OCI-LY1 (cell line): ENCODE measurements around the gene PPP5C.
"Not testable (repeated sequence)": the region's sequence is repeated elsewhere in the genome, so short reads cannot be mapped to it uniquely, and the experiment has no call there.

ENCODE experiments used
- H2AFZ ChIP-seq: fragments of 200-600 bp; sonication (generic), shearing (Covaris generic); 2 replicates; pipeline ENCODE4 v1.6.0; 2014; ENCODE audit warnings: antibody characterized with exemption, mild to moderate bottlenecking, low read length
- H3F3A ChIP-seq: fragments of 200-600 bp; sonication (generic), shearing (Covaris generic); 2 replicates; pipeline ENCODE4 v1.6.0; 2014; ENCODE audit warnings: mild to moderate bottlenecking, antibody characterized with exemption, low read length, moderate library complexity; ENCODE audit not compliant: insufficient read depth
- H3K27ac ChIP-seq: fragments of 200-600 bp; sonication (generic); 2 replicates; pipeline ENCODE4 v1.5.1; 2014; ENCODE audit warnings: low read length, mixed run types, mild to moderate bottlenecking, low read depth; ENCODE audit not compliant: poor library complexity, severe bottlenecking
- H3K27me3 ChIP-seq: fragments of 200-600 bp; sonication (generic); 2 replicates; pipeline ENCODE4 v1.6.0; 2014; ENCODE audit warnings: antibody characterized with exemption, mild to moderate bottlenecking, low read length, moderate library complexity; ENCODE audit not compliant: insufficient read depth
- H3K36me3 ChIP-seq: fragments of 200-600 bp; sonication (generic); 2 replicates; pipeline ENCODE4 v1.6.1; 2014; ENCODE audit warnings: mild to moderate bottlenecking, antibody characterized with exemption, low read length, moderate library complexity, mixed read lengths; ENCODE audit not compliant: insufficient read depth
- H3K4me1 ChIP-seq: fragments of 200-600 bp; sonication (generic); 2 replicates; pipeline ENCODE4 v1.5.1; 2014; ENCODE audit warnings: mild to moderate bottlenecking, low read length, moderate library complexity; ENCODE audit not compliant: insufficient read depth, severe bottlenecking
- H3K4me2 ChIP-seq: fragments of 200-600 bp; sonication (generic), shearing (Covaris generic); 2 replicates; pipeline ENCODE4 v1.6.1; 2014; ENCODE audit warnings: low read length
- H3K4me3 ChIP-seq: fragments of 200-600 bp; sonication (generic); 2 replicates; pipeline ENCODE4 v1.5.1; 2014; ENCODE audit warnings: low read length, low read depth, mild to moderate bottlenecking, mixed read lengths; ENCODE audit not compliant: poor library complexity, severe bottlenecking
- H3K79me2 ChIP-seq: fragments of 200-600 bp; shearing (Covaris generic); 2 replicates; pipeline ENCODE4 v1.6.1; 2016; ENCODE audit warnings: mixed run types, low read length, mixed read lengths; ENCODE audit not compliant: insufficient read depth
- H3K9ac ChIP-seq: fragments of 200-600 bp; sonication (generic), shearing (Covaris generic); 2 replicates; pipeline ENCODE4 v1.6.1; 2014; ENCODE audit warnings: mild to moderate bottlenecking, low read length, mixed read lengths
- H3K9me2 ChIP-seq: fragments of 200-600 bp; sonication (generic), shearing (Covaris generic); 2 replicates; pipeline ENCODE4 v1.6.1; 2014; ENCODE audit warnings: low read depth, mild to moderate bottlenecking, low read length, mixed read lengths
- H3K9me3 ChIP-seq: fragments of 200-600 bp; shearing (Covaris generic); 2 replicates; pipeline ENCODE4 v1.6.1; 2014; ENCODE audit warnings: low read length, mixed read lengths
- H4K20me1 ChIP-seq: fragments of 200-600 bp; sonication (generic), shearing (Covaris generic); 2 replicates; pipeline ENCODE4 v1.6.0; 2016; ENCODE audit warnings: mild to moderate bottlenecking, low read length; ENCODE audit not compliant: insufficient read depth
- EZH2 ChIP-seq: fragments of 200-600 bp; sonication (generic), shearing (Covaris generic); IDR thresholded peaks from 2 replicates; pipeline ENCODE4 v1.8.0; 2017; ENCODE audit warnings: borderline replicate concordance, mixed run types, mild to moderate bottlenecking, antibody characterized with exemption, low read length, moderate library complexity, mixed read lengths
- TF ChIP-seq, protein P1 (sequence below): fragments of 200-600 bp; sonication (generic), shearing (Covaris generic); IDR thresholded peaks from 2 replicates; pipeline ENCODE4 v1.5.1; 2017; ENCODE audit warnings: mild to moderate bottlenecking, antibody characterized with exemption, low read length, moderate library complexity, mixed read lengths

Gene PPP5C

DNA sequence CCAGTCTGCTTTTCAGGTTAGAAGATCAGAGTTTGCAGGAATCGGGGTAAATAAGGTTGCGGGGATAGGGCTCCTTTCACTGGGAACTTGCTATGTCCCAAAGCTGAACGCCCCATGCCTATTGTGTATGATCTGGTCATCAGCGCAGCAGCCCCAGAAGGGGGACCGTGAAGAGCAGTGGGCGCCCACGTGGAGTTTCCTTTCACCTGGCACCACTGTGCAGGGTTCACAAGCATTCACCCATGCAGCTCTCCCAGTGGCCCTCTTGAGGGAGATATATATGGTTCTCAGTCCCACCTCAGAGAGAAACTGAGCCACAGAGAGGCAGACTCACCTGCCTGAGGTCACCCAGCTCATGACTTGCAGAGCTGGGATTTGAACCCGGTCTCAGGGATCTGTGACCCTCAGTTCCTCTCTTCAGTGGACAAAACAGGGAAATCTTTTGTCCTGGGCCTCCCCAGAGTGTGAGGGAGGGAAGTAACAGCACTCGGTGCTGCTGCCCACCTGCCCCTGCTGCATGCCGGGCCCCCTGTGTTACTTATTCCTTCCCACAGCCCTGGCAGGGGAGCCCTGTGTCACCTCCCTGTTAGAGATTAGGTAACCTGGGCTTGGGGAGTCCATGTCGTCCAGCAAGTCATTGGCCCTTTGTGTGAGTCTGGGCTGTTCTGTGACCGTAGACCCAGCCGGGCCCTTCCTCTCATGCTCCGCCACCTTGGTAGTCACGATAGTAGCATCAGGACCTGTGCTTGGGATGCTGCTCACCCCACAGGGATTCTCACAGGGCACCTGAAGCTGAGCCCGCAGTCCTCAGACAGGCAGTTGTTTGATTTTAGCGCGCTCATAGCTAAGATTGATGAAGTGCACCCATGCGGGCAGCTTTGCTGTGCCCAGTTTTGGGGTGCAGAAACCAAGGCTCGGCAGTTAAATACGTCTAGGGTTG is 27.9 kb downstream of the PPP5C start:
- no peak overlapping the region for H3K27ac ChIP-seq
- TF ChIP-seq, protein P1, sequence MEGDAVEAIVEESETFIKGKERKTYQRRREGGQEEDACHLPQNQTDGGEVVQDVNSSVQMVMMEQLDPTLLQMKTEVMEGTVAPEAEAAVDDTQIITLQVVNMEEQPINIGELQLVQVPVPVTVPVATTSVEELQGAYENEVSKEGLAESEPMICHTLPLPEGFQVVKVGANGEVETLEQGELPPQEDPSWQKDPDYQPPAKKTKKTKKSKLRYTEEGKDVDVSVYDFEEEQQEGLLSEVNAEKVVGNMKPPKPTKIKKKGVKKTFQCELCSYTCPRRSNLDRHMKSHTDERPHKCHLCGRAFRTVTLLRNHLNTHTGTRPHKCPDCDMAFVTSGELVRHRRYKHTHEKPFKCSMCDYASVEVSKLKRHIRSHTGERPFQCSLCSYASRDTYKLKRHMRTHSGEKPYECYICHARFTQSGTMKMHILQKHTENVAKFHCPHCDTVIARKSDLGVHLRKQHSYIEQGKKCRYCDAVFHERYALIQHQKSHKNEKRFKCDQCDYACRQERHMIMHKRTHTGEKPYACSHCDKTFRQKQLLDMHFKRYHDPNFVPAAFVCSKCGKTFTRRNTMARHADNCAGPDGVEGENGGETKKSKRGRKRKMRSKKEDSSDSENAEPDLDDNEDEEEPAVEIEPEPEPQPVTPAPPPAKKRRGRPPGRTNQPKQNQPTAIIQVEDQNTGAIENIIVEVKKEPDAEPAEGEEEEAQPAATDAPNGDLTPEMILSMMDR = no peak
- TF ChIP-seq EZH2 = no peak

DNA sequence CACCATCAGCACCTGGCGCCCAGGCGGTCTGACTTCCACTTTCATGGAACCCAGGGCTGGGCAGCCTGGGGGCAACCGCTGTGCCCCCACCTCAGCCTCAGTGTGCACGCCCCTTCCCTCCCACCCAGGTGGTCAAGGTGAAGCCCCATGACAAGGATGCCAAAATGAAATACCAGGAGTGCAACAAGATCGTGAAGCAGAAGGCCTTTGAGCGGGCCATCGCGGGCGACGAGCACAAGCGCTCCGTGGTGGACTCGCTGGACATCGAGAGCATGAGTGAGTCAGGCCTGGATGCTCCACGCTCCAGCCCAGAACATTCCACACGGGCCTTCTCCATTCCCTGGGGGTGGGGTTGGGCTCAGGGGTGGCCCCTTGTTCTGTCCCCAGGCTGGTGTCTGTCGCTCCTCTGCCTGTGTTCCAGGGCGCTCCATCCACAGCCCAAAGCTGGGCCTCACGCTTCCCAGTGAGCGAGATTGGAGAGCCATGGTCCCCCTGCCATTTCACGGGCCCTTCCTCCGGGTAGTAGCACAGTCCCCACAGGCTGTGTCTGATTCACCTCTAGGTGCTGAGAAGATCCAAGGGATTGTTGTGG is 28.7 kb downstream of the PPP5C start:
- not testable (repeated sequence) for H3K27me3 ChIP-seq, H3K27ac ChIP-seq, H3K9me2 ChIP-seq, H3K9ac ChIP-seq, H3F3A ChIP-seq, H3K4me3 ChIP-seq, H3K4me1 ChIP-seq, H2AFZ ChIP-seq, H3K9me3 ChIP-seq, H3K79me2 ChIP-seq, H4K20me1 ChIP-seq, H3K4me2 ChIP-seq
- peaks cover 65% of the 10 kb centered on the region for H3K36me3 ChIP-seq

More for the DNA sequence above, 27.9 kb downstream of the PPP5C start:
- Histone ChIP-seq H3K4me1 (peaks cover 4% of the 10 kb centered on the region), H3K9me2 (no peaks in the 10 kb centered on the region), H4K20me1 (no peaks in the 10 kb centered on the region), H3K9me3 (no peaks in the 10 kb centered on the region), H3K4me2 (no peak overlapping the region), H3K27me3 (no peaks in the 10 kb centered on the region), H3K9ac (no peak overlapping the region), H2AFZ (no peak overlapping the region), H3K36me3 (peaks cover 62% of the 10 kb centered on the region), H3K79me2 (no peaks in the 10 kb centered on the region; the same call in 1 of the 2 replicates), H3K4me3 (no peak overlapping the region), H3F3A (no peaks in the 10 kb centered on the region; the same call in 1 of the 2 replicates)

DNA sequence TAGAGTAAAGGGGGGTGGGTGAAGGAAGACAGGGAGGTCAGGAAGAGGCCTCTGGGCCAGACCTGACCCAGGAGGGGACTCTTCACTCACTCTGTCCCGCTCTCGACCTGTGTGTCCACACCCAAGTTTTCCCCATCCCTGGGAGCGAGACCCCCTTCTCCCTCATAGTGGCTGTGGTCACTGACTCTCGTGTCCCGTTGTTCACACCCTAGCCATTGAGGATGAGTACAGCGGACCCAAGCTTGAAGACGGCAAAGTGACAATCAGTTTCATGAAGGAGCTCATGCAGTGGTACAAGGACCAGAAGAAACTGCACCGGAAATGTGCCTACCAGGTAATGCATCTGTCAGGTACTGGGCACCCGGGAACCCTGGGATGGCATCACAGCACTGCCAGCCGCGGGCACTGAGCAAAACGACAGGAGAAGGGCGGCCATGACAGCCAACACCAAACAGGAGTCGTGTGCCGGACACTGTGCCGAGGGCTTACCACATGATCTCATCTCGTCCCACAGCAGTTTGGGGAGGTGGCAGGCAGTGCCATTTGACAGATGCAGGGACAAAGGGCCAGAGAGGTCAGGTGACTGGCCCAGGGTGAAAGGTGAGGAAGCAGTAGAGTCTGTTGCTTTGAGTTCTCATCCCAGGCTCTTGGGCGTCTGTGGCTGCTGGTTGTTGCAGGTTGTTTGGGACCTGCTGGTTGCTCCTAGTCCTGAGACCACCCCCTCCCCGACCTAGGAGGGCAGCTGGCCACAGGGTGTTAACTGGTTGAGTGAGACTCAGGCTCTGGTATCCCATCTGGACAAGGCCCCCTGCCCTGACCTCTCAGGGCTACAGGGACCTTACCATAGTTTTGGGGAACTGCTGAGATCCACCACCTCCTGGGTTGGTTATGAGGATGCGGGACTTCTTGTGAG is 29.6 kb downstream of the PPP5C start:
- Histone ChIP-seq H3K4me3 (no peak overlapping the region), H3K4me2 (no peak overlapping the region), H3K9ac (no peak overlapping the region), H3K27ac (no peak overlapping the region), H3K27me3 (no peaks in the 10 kb centered on the region), H3K36me3 (peaks cover 66% of the 10 kb centered on the region), H3K9me3 (no peaks in the 10 kb centered on the region), H4K20me1 (no peaks in the 10 kb centered on the region), H2AFZ (no peak overlapping the region), H3F3A (no peaks in the 10 kb centered on the region), H3K9me2 (no peaks in the 10 kb centered on the region), H3K4me1 (no peaks in the 10 kb centered on the region), H3K79me2 (no peaks in the 10 kb centered on the region; the same call in 1 of the 2 replicates)
- TF ChIP-seq, protein P1 = no peak
- TF ChIP-seq EZH2 = no peak
